Measurements from ENCODE around the gene PRR36.

PRR36 gene

DNA sequence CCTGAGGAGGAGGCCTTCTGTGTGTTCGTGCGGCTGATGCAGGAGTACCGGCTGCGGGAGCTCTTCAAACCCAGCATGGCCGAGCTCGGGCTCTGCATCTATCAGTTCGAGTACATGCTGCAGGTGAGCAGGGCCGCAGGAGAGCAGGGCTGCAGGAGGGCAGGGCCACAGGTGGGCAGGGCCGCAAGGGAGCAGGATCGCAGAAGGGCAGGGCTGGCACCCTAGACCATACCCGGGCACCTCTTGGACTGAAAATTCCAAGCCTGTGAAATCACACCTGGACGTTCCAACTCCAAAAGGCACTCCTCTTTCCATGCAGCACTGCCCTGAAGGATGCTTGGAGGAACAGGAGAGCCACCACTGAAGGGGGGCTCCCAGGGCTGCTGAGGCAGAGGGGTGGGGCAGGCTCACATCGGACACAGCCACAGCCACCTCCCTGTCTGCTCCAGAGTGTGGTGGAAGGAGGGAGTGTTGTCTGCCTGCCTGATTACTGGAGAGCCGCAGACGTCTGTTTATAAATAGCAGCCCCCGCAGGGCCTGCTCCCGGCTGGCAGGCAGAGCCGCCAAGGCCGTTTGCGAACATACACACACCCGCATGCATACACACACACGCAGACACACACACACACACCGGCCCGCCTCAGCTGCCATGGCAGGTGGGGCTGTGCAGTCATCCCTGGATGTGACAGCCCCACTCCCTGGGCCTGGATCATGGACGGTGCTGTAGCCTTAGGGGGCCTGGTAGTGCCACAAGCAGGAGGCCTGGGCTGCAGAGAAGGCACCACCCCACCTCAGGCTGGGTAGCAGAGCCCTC, 24.0 kb downstream of the PRR36 start:
- no peak for DNase-seq
- TF ChIP-seq GATA1 (IDR thresholded peaks at IDR 0.05; ENCODE audit: low read depth, low read length) (no peak), POLR2A (IDR thresholded peaks at IDR 0.05; ENCODE audit: low read length) (no peak)

GRCh38 chr19:7849631-7849999, 24.6 kb downstream of the PRR36 start:
- no peak for DNase-seq
- TF ChIP-seq POLR2A (IDR thresholded peaks at IDR 0.05; ENCODE audit: low read length) (no peak), GATA1 (IDR thresholded peaks at IDR 0.05; ENCODE audit: low read depth, low read length) (no peak)

- TF ChIP-seq GATA1 (IDR thresholded peaks at IDR 0.05; ENCODE audit: low read depth, low read length) (no peak), POLR2A (IDR thresholded peaks at IDR 0.05; ENCODE audit: low read length) (no peak)
- no peak for DNase-seq
These were observed 25.3 kb downstream of the PRR36 start for GRCh38 chr19:7848779-7849457.

GRCh38 chr19:7847664-7848063, 26.5 kb downstream of the PRR36 start:
- no peak for DNase-seq
- TF ChIP-seq POLR2A (IDR thresholded peaks at IDR 0.05; ENCODE audit: low read length): no peak
- no peak for TF ChIP-seq GATA1 (IDR thresholded peaks at IDR 0.05; ENCODE audit: low read depth, low read length)

DNA sequence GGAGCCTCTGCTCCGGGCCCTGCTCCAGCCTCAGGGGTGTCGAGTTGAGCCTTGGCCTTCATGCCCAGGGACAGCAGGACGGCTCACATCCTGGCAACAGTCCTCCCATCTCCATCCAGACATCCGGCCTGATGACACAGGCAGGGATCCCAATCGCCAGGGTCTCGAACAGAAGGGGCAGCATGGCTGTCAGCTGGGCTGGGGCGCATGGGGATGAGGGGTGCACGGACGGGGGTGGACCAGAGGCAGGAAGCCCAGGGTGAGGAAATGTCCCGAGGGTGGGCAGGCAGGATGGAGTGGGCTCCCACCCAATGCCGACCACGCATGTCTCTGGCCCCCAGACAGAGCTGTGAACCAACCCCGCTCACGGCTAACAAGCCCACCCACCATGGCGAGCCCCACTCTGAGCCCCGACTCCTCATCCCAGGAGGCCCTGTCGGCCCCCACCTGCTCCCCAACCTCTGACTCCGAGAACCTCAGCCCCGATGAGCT, 28.0 kb downstream of the PRR36 start:
- TF ChIP-seq GATA1 (IDR thresholded peaks at IDR 0.05; ENCODE audit: low read depth, low read length) (no peak), POLR2A (IDR thresholded peaks at IDR 0.05; ENCODE audit: low read length) (no peak)

GRCh38 chr19:7845390-7846154, 28.6 kb downstream of the PRR36 start:
- DNase-seq: no peak
- TF ChIP-seq POLR2A (IDR thresholded peaks at IDR 0.05; ENCODE audit: low read length) (no peak), GATA1 (IDR thresholded peaks at IDR 0.05; ENCODE audit: low read depth, low read length) (no peak)

More for the DNA sequence above, 28.0 kb downstream of the PRR36 start:
- DNase-seq: no peak

DNA sequence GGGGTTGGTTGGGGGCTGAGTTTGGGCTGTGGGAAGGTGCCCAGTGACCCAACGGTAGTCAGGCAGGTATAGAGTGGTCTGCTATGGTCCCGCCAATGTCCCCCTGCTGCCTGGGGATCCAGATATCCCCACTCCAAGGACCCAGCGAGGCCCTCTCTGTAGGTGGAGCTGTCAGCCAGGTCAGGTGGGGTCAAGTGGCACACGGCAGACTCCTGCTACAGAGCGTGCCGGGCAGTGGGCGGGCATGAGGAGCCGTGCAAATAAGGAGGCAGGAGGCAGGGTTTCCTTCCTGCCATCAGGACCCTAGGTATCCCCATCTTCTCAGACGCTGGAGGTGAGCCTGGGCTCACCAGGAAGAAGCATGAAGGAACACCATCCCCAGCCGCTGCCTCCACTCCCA, 29.2 kb downstream of the PRR36 start:
- no peak for TF ChIP-seq POLR2A (IDR thresholded peaks at IDR 0.05; ENCODE audit: low read length)
- TF ChIP-seq GATA1 (IDR thresholded peaks at IDR 0.05; ENCODE audit: low read depth, low read length): no peak
- no peak for DNase-seq

DNA sequence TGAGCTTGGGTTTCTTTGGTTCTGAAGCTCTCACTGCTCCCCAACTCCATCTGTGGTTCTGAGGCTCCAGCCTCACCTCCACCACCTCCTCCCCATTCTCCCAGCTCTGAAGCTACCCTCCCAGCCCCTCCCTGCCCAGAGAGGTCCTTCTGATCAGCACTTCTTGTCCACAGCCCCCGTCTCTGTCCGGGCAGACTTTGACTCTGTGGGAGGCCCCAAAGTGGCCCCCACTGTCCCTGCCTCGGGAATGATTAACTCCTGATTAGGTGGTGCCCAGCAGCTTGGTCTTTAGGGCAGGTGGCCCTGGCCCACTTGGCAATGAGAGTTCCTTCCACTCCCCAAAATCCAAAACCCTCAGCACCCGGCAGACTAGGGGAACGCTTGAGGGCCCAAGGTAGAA, 29.8 kb downstream of the PRR36 start:
- TF ChIP-seq POLR2A (IDR thresholded peaks at IDR 0.05; ENCODE audit: low read length) (no peak), GATA1 (IDR thresholded peaks at IDR 0.05; ENCODE audit: low read depth, low read length) (no peak)
- no peak for DNase-seq

GRCh38 chr19:7843521-7843920, 30.7 kb downstream of the PRR36 start:
- DNase-seq: no peak
- TF ChIP-seq POLR2A (IDR thresholded peaks at IDR 0.05; ENCODE audit: low read length) (no peak), GATA1 (IDR thresholded peaks at IDR 0.05; ENCODE audit: low read depth, low read length) (no peak)

DNA sequence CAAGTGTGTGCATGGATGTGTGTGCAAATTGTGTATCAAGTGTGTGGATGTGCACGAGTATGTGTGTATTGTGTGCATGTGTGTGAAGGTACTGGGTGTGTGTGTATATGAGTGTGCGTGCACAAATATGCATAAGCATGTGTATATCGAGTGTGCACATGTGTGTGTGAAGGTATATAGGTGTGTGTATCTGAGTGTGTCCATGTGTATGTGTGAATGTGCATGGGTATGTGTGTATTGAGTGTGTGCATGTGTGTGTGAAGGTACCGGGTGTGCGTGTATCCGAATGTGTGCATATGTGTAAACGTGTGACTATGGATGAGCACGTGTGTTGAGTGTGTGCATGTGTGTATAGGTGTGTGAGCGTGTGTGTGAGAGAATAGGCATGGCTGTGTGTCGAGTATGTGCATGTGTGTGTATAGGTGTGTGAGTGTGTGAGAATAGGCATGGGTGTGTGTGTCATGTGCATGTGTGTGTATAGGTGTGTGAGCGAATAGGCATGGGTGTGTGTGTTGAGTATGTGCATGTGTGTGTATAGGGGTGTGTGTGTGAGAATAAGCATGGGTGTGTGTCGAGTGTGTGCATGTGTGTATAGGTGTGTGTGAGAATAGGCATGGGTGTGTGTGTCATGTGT, 31.4 kb downstream of the PRR36 start:
- DNase-seq: no peak
- TF ChIP-seq GATA1 (IDR thresholded peaks at IDR 0.05; ENCODE audit: low read depth, low read length) (no peak), POLR2A (IDR thresholded peaks at IDR 0.05; ENCODE audit: low read length) (no peak)

- TF ChIP-seq POLR2A (IDR thresholded peaks at IDR 0.05; ENCODE audit: low read length) (no peak), GATA1 (IDR thresholded peaks at IDR 0.05; ENCODE audit: low read depth, low read length) (no peak)
- DNase-seq: no peak
These were observed 32.2 kb downstream of the PRR36 start for GRCh38 chr19:7841751-7842660.

DNA sequence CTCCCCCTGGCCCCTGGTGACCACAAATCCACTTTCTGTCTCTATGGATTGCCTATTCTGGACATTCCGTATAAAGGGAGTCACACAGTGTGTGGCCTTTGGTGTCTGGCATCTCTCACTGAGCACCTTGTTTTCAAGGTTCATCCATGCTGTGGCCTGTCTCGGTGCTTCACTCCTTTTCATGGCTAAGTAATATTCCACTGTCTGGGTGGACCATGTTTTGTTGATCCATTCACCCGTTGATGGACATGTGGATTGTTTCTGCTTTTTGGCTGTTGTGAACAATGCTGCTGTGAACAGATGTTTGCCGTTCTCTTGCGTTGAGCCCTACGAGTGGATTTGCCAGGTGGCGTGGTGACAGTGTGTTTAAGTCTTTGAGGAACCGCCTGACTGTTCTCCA, 33.6 kb downstream of the PRR36 start:
- no peak for TF ChIP-seq POLR2A (IDR thresholded peaks at IDR 0.05; ENCODE audit: low read length)
- no peak for TF ChIP-seq GATA1 (IDR thresholded peaks at IDR 0.05; ENCODE audit: low read depth, low read length)
- no peak for DNase-seq

DNA sequence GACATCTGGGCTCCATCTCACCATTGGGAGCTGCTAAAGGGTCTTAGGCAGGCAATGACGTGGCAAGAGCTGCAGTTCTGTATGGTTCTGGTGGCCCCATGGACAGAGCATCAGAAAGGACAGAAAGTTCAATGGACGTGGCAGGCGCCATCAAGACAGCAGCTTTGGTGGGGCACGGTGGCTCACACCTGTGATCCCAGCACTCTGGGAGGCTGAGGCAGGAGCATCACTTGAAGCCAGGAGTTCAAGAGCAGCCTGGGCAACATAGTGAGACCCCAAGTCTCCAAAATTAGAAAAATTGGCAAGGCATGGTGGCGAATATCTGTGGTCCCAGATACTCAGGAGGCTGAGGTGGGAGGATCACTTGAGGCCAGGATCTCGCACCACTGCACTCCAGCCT, 34.7 kb downstream of the PRR36 start:
- no peak for TF ChIP-seq POLR2A (IDR thresholded peaks at IDR 0.05; ENCODE audit: low read length)
- TF ChIP-seq GATA1 (IDR thresholded peaks at IDR 0.05; ENCODE audit: low read depth, low read length): no peak
- no peak for DNase-seq

All from erythroblast (primary cell).